DMS 273 (cell line): ENCODE results near the gene ARL13A.

ENCODE experiments used
- DNase-seq: peaks from one replicate; lab custom pipeline; 2025; ENCODE audit not compliant: unreplicated experiment; lab: John Stamatoyannopoulos, UW

Gene ARL13A

DNA sequence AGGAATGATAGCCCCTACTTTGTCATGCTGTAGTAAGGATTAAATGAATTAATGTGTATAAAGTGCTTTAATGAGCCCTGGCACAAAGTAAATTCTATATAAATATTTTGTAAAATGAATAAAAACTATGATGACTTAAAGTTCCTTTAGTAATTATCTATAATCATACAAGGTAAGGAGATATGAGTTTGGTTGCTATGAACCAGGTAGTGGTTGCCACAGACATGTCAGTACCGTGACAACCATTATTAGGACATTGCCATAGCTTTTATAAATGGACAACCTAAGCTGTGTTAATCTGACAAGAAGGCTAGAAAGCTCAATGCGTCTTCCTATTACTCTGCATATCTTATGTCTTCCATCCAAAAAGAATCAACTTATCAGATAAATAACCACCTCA lies at the start of gene ARL13A:
ARL13A (plus strand) TSS at position 301 of the 400 bp plus-strand sequence. CDS start 3,982 bp downstream, outside the sequence.
- DNase-seq = no peak

DNA sequence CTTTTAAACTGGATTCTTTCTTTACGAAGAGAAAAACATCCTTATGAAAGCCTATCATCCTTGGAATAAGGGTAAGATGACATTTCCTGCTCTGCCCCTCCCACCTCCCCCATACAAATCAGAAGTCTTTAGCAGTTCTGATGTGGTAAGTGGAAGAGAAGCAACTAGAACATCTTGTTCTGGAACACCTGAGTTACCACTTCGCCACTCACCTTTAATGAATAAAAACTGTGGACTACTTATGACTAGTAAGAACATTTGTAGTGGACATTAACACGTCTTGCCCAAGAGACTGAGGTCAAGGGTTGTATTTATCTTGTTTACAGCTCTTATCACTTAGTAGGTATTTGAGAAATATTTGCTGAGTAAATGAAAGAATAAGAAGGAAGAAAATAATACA lies 45.1 kb upstream of the ARL13A start:
- no peak for DNase-seq

DNA sequence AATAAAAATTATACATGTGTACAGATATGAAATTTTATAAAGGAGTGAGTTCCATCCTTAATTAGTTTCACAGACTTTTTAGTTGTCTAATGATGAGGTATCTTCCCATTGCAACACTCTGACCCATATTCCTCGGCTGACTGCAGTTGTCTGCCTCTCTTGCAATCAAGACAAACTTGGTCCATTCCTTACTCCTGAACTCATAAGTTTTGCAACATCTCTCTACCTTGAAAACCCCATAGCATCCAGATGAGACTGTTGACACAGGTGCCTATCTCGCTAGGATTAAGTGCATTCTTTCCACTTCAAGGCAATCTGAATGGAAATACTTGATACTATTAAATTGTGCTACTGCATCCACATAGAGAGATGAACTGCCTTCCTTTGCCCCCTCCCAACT lies 43.1 kb upstream of the ARL13A start:
- no peak for DNase-seq

DNA sequence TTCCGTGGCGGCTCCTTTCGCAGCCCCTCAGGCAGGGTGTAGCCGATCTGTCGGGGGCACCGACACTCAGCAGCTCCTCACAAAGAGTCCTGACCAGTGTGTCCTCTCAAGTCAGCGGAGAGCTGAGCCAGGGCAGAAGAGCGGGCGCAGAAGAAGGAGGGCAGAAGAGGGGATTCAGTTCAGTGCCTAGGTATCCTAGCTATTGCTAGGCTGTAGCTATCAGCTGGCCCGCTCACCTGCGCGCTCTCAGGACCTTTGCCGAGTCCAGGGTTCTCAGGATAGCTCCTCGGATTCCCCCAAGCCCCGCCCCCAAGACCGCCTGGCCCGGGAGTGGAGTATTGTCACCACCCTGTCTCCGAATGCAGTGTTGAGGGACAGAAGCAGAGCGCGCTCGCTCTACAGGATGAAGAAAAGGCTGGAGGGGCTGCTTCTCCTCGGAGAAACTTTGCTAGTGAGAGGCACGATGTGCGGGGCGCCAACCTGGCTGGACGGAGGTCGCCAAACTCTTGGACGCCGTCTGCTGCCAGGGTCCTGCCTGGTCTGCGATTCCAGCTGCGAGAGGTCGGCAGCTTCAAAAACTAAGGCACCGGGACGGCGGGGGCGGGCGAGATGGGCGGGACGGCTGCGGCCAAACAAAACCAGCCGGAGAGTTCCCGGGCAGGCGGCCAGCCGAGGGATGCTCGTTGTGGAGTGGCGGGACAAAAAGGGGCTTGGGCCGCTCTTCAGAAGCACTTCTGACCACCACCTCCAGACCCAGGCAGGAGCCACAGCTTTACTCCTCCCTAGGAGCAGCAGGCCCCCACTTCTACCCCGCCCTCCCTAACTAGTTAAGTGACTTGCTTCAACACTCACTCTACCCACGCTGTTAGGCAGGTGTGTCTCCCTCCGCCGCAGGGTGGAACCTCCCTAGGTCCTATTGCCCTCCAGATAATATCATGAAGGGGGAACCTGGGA lies 40.6 kb upstream of the ARL13A start, which contains the start of gene XKRX:
XKRX (minus strand) TSS at position 258 of the 954 bp plus-strand sequence. CDS start 613 bp downstream, outside the sequence.
- peak; percentile 73 for DNase-seq

DNA sequence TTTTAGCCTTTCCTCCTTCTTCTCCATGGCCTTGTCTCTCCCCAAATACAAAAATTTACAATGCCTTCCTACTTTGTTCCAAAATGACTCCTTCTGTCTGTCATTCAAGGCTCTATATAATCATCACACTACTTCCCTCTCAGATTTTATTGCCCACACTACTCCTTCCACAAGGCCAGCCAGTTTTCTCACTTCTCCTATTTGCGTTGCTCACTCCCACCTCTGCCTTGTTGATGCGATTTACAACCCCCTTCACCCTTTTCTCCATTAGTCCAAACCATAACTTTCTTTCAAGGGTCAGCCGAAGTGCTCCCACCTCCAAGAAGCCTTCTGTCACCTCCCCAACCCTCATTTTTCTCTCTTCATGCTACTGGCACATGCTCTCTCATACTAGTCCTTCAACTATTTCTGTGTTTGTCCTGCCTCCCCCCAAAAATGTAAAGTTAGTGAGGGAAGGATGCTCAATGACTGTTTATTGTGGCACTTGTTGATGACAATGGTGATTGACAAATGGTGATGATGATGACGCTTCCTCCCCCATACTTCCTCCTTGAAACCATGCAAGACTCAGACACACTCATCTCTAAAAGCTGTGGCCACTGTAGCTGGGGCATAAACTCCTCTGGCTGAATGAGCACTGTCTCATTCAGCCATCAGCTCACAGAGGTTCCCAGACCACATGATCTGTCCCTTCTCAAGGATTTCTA lies 38.1 kb upstream of the ARL13A start:
- DNase-seq = no peak

- DNase-seq = no peak
Observed at GRCh38 chrX:100931925-100932285, 37.6 kb upstream of the ARL13A start.

- no peak for DNase-seq
Observed at GRCh38 chrX:100935767-100936166, 33.7 kb upstream of the ARL13A start.

DNA sequence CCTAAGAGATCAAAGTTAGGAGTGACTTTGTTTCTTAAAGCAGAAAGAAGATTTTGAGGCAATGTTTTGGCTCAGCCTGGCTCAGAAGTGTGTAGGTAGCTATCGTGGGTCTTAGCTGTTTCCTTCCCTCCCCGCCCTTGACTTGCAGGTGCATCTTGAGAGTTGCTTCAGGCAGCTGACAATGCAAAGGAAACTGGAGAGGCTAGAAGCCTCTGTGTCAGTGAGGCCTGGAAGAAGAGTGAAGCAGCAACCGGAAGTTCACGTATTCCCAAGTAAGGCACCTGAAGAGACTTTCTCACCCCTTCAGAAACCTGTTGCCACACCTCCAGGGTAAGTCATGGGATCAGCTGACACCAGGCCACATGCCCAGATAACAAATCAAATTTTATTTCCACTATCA lies 30.2 kb upstream of the ARL13A start:
- no peak for DNase-seq

DNA sequence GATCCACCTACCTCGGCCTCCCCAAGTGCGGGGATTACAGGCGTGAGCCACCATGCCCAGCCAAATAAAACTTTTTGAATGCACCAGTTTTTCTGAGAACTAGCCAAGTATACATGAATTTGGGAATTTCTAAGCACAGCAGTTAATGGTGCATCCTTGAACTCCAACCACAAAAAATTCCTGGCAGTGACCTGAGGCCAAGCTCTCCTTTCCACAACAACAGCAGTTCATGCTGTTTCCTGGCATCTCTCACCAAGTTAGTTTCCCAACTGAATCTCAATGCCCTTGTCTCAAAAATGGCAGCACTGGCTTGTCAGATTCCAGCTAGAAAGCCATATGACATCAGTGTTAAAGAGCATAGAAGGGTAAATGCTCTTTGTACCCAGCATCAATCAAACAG lies 24.9 kb upstream of the ARL13A start:
- no peak for DNase-seq

- DNase-seq = peak; percentile 55
Observed at GRCh38 chrX:100946299-100946927, 23.1 kb upstream of the ARL13A start.

DNA sequence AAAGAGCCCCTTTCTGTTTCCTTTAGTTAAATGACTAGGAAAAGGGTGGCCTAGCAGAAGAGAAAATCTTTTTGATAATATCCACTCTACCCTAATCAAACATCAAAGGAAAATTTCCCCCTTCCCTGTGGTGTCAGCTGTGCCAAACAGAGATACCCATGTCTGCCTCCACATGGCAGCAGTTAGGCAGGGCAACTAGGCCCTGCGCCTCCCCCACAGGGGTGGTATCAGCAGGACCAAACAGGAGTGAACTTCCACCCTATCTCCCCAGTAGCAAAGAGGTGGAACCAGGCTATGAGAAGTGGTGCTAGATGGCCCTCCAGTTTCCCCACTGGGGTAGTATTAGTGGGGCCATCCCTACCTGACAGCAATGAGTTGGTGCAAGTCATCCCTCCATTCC lies 21.0 kb upstream of the ARL13A start:
- DNase-seq = peak; percentile 9

DNA sequence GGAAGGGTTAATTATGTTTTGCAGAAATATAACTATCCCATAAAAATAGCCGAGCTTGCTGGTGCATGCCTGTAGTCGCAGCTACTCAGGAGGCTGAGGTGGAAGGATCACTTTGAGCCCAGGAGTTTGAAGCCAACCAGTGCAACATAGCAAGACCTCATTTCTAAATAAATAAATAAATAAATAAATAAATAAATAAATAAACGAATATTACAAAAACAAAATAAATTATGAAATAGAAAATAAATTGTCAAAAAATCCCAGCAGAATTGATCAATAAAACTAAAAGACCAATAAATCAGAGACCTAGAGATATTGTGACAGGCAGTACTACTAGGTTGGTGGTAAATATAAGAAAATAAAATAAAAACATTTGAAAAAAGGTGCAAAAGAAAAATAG lies 6.7 kb upstream of the ARL13A start:
- no peak for DNase-seq

DNA sequence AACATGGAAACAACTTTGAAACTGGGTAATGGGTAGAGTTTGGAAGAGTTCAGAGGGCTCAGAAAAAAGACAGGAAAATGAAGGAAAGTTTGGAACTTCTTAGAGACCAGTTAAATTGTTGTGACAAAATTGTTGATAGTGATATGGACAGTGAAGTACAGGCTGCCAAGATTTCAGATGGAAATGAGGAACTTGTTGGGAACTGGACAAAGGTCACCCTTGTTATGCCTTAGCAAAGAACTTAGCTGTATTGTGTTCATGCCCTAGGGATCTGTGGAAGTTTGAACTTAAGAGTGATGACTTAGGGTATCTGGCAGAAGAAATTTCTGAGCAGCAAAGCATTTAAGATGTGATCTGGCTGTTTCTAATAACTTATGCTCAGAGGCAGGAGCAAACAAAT lies 5.1 kb upstream of the ARL13A start:
- DNase-seq = no peak

DNA sequence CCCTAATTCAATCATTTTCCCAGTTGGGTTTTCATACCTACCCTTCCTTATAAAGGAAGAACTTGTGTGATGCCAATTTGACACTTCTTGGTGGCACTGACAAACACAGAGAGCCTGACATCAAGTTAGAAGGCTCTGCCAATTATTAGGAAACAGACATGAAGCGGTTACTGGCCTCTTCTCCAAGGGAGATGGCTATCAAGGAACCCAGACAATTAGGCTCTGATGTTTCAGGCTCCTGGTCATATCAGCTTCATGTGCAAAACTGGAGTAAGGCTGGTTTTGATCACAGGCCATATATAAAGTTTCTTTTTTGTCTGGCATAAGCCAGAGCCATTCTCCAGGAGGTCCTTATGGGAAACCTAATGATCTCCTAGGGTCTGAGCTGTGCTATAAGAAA lies 428 bp downstream of the ARL13A start:
- DNase-seq = no peak

GRCh38 chrX:100973411-100973810 lies 3.9 kb downstream of the ARL13A start:
- no peak for DNase-seq

DNA sequence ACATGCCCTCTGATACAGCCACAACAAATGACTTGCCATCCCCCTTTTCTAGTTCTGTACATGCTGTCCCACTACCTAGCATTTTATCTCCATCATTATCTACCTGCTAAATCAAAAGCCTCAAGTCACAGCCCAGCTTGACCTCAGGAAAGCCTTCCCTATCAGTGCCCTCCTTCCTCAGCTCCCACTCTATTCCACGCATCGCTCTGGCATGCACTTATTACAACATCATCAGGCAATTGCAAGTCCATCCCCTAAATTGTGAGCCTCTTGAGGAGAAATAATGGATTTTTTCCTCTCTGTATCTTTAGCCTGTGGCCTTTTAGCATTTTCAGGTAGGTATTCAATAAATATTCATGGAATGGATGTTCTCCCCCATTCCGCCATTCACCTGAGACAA lies 5.7 kb downstream of the ARL13A start:
- no peak for DNase-seq

GRCh38 chrX:100976211-100976610 lies 6.7 kb downstream of the ARL13A start:
- no peak for DNase-seq

DNA sequence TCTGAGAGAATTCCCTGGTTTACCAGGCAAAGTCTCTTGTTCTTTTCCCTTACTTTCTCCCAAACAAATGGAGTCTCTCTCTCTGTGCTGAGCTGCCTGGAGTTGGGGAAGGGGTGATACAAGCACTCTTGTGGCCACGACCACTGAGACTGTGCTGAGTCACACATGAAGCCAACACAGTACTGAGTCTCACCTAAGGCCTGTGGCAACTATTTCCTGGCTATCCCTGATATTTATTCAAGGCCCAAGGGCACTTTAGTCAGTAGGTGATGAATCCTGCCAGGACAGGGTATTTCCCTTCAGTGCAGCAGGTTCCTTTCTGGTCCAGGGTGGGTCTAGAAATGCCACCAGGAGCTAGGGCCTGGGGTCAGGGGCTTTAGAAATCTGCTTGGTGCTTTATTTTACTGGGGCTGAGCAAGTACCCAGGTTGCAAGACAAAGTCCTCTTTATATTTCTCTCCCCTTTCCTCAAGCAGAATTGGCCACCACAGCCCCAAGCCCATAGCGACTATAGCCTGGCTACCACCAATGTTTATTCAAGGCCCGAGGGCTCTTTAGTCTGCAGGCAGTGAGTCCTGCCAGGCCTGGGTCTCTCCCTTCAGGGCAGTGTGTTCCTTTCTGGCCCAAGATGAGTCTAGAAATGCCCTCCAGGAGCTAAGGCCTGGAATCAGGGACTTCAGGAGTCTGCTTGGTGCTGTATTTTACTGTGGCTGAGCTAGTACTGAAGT lies 10.5 kb downstream of the ARL13A start:
- DNase-seq = no peak

DNA sequence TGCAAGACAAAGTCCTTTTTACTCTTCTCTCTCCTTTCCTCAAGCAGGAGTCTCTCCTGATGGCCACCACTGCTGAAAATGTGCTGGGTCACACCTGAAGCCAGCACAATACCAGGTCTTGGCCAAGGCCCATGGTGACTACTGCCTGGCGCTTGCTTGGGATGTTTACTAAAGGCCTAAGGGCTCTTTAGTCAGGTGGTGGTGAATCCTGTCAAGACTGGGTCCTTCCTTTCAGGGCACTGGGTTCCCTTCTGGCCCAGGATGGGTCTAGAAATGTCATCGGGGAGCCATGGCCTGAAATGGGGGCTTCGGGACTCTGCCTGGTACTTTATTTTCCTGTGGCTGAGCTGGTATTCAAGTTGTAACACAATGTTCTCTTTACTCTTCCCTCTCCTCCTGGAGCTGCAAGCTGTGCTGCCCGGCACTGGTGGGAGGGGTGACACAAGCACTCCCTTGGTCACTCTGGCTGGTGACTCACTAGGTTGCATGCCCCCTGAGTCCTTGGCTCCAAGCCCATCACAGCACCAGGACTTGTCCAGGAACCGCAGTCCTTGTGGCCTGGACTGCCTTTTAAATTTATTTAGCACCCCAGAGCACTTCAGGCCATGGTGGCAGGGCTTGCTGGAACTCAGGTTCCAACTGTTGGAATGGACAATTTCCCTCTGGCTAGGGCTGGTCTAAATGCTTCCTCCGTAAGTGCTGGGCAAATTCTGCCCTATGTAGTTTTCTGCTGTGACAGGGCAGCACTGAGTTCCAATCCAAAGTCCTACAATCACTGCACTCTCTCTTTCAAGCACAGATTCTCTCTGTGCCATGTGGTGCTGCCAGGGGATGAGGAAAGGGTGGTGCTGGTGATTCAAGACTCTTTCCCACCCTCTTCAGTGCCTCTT lies 11.3 kb downstream of the ARL13A start:
- no peak for DNase-seq

GRCh38 chrX:100981498-100981845 lies 12.0 kb downstream of the ARL13A start:
- DNase-seq = peak; percentile 3
